HG02943 (cell line): ENCODE measurements around the gene DTYMK.

ENCODE experiments used
- ATAC-seq: cut with Tn5 transposase; IDR thresholded peaks from one replicate; pipeline ENCODE4 v1.9.1; 2021; ENCODE audit warnings: mild to moderate bottlenecking, low read depth, moderate library complexity; ENCODE audit not compliant: unreplicated experiment

The DTYMK gene

DNA sequence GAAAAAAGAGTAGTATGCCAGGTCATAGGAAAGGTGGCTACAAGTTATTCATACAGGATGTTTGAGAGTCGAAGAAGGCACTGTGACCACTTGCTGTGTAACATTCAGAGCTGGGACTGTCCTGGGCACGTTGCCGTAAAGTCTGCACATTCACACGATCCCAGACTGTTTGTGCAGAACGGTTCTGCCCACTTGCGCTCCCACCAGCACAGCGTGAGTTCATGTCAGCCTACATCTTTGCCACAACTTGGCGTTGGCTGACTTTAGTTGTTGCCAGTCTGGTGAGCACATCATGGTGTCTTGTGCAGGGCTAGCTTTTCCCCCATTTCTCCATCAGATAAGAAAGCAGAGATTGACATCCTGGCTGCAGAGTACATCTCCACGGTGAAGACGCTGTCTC, 22.3 kb upstream of the DTYMK start:
- ATAC-seq = no peak

DNA sequence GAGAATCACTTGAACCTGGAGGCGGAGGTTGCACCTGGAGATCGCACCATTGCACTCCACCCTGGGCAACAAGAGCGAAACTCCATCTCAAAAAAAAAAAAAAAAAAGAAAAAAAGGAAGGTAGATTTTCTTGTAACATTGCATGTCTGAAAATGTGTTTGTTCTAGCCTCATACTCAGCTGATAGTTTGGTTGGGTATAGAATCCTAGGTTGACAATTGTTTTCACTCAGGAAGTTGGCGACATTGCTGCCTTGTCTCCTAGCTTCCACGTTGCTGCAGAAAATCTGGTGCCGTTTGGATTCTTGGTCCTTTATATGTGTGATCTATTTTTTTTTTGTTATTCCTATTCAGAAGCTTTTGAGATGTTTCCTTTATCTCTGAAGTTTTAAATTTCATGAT, 19.9 kb upstream of the DTYMK start:
- ATAC-seq = no peak

GRCh38 chr2:241703032-241703604, 16.5 kb upstream of the DTYMK start:
- ATAC-seq = no peak

GRCh38 chr2:241702155-241703031, 15.8 kb upstream of the DTYMK start:
- ATAC-seq = peak; percentile 53

DNA sequence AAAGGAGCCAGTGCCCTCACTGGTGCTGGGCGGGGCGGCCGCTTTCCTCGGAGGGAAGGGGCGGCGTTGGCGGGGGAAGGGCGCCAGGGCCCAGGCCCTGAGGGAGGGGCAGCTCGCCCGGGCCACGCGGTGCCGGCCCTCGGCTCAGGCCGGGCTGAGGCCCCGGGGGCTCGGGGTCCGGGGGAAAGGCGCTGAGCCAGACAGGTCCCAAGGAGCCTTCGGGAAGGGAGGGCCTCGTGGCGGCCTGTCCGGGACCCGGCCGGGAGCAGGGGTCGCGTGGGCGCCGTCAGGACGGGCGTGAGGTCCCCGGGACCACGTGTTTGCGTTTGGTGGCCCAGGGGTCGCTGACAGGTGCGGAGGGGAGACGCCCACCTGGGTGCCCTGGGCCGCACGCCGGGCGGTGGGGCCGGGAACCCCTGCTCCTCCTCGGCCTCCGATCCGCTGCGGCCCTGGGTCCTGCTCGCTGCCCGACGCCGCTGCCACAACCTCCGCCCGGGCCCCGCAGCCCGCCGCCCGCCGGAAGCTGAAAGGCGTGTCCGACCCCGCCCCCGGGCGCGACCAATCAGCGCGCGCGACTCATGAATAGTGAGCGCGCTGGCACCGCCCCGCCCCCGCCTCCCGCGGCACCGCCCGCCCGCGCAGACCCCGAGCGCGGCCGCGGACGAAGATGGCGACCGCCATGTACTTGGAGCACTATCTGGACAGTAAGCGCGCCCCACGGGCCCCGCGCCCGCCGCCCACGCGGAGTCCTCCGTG, 15.0 kb upstream of the DTYMK start, which contains the start of gene ING5:
ING5 (plus strand) TSS at position 641 of the 756 bp plus-strand sequence; CDS start at position 668, 27 bp downstream.
- peak; percentile 48 for ATAC-seq

DNA sequence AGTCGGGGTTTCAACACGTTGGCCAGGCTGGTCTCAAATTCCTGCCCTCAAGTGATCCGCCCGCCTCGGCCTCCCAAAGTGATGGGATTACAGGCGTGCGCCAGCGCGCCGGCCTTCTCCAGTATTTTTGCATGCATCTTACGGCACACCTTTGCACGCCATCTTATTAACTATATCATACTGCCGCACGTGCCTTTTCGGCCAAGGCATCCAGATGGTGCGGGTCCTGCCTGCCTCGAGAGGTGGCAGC, 14.5 kb upstream of the DTYMK start:
- no peak for ATAC-seq

DNA sequence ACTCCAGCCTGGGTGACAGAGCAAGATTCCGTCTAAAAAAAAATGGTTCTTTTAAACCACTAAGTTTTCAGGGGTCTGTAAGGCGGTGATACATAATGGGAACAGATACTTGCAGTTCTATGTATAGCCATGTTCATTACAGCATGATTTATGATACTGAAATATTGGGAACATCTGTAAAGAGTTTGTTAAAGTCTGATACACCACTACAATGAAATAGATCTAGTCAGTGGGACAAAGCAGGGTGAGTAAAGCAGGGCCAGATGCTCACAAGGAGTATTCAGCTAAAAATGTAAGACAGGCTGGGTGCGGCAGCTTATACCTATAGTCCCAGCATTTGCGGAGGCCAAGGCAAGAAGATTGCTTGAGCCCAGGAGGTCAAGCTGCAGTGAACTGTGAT, 9.0 kb upstream of the DTYMK start:
- no peak for ATAC-seq

DNA sequence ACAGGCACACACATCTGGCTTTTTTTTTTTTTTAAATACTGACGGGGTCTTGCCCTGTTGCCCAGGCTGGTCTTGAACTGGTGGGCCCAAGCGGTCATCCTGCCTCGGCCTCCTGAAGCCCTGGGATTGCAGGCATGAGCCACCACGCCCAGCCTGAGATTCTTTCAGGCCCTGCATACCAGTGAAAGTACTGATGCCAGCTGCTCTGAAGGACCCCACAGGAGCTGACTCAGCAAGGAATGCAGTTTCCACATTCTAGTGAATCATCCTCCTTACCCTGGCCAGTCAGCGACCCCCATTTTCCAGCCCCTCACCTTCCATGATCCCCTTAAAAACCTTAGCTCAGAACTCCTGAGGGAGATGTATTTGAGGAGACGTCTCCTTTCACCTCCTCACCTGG, 5.8 kb upstream of the DTYMK start:
- no peak for ATAC-seq

GRCh38 chr2:241690202-241690717, 3.6 kb upstream of the DTYMK start:
- ATAC-seq = no peak

DNA sequence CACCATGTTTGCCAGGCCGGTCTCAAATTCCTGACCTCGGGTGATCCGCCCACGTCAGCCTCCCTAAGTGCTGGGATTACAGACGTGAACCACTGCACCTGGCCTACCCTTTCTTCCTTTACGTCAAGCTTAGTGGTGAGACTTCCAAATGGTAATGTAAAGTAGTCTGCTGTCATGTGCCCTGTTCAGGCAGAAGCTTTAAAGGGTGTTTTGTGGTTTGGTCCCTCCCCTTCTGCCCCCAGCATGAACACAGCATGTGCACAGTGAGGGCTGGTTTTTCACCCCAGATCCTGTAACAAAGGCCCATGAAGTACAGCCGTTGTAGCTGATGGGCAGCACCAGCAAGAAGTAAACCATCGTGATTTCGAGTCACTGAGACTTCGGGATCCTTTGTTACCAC, 2.7 kb upstream of the DTYMK start:
- no peak for ATAC-seq

DNA sequence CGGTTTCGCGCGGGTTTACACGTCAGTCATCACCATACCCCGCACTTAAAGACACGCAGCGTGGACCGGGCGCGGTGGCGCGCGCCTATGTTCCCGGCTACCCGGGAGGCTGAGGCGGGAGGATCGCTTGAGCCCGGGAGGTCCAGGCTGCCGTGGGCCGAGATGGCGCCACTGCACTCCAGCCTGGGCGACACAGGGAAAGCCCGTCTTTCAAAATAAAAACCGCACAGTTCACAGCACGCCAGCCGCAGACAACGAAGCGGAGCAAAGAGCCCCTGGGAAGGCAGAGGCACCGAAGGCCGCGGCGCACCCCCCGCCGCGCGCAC, 328 bp downstream of the DTYMK start:
- ATAC-seq = peak; percentile 11

GRCh38 chr2:241680827-241681599, 5.6 kb downstream of the DTYMK start:
- ATAC-seq = no peak

DNA sequence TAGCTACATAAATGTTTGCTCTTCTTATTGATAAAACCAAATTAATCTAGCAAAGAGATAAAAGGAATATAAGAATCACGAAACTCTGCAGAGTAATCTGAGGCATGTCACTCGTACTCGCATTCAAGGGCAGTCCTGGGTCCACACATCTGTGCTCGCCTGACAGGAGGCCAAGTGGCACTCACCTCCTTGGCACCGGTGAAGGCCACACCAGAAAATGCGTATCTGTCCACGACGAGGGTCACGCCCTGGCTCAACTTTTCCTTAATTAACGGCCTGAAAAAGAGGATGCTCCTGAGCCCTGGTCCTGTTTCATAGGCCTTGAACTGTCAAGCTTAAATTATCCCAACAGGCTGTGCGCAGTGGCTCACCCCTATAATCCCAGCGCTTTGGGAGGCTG, 6.6 kb downstream of the DTYMK start:
- no peak for ATAC-seq

GRCh38 chr2:241678784-241679540, 7.7 kb downstream of the DTYMK start:
- no peak for ATAC-seq

GRCh38 chr2:241678307-241678706, 8.3 kb downstream of the DTYMK start:
- no peak for ATAC-seq

DNA sequence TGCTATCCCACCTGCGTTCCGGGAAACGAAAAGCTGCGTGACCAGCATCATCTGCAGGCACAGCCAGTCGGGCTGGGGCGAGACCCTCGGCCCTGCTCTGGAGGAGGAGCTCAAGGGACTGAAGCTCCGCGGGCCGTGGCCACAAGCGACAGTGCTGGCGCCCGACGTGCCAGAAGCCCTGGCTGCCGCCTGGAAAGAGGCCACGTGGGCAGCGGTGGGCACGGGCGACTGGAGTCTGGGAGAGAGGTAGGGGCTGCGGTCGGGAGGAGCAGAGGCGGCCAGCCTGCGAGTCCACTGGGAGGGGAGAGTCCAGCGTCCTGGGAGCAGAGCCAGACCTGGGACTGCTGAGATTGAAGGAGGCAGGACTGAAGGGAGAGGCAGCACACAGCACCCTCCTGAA, 9.2 kb downstream of the DTYMK start:
- no peak for ATAC-seq

DNA sequence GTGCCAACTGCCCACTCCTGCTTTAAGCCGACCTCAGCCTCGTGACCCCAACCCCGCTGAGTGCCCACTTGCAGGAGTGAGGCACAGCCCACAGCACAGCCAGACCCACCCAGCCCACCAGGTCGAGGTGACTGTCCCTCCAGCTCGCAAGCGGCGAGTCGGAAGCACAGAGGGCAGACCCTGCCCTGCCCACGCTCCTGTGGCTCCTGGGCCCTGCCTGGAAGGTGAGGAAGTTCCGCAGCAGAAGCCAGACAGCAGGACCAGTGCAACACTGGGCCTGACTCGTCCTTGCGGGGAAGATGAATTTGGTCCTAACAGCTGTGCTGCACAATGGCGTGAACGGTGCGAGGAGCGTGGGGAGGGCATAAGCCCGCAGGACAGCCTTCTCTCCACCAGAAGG, 9.9 kb downstream of the DTYMK start:
- no peak for ATAC-seq

GRCh38 chr2:241675885-241676284, 10.7 kb downstream of the DTYMK start:
- no peak for ATAC-seq

- ATAC-seq = no peak
These were observed 12.6 kb downstream of the DTYMK start for GRCh38 chr2:241673797-241674725.
